GM20431 (cell line): ENCODE measurements around the gene SCGN.

ENCODE experiments used
- in situ Hi-C: fragments of 300-500 bp; cut with MseI, MboI; formaldehyde crosslinking; loops from one replicate; pipeline ENCODE4 v1.15.0; 2020; ENCODE audit warnings: low sequenced_read_pairs; ENCODE audit not compliant: unreplicated experiment

The SCGN gene

DNA sequence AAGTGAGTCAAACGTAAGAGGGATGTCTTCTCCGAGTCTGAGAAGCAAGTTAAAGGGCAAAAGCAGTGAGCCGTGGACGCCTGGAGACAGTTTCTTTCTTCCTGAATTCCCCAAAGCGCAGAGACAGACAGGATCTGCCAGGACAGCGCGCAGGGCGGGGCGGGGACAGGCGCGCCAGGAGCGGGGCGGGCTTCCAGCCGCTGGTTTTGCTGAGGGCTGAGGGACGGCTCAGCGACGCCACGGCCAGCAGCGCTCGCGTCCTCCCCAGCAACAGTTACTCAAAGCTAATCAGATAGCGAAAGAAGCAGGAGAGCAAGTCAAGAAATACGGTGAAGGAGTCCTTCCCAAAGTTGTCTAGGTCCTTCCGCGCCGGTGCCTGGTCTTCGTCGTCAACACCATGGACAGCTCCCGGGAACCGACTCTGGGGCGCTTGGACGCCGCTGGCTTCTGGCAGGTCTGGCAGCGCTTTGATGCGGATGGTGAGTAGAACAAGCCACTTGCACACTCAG is at the start of gene SCGN:
Gene SCGN (plus strand): TSS at position 209 of the 509 bp plus-strand sequence. CDS start 189 bp downstream, at position 398.
- in situ Hi-C loops: no loop called here

DNA sequence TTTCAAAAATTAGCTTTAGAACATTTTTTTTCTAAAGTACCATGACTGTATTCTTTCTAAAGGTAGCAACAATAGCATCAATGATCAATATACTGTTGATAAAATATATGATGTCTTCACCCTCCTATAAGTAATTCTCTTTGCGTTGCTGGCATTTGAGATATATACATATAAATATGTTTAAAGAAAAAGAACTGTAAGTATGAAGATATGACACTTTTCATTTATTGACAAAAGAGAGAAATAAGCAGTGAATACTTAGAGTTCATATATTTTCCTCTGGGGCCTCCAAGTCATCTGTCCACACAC is 49.4 kb upstream of the SCGN start:
- in situ Hi-C loops: no loop called here

DNA sequence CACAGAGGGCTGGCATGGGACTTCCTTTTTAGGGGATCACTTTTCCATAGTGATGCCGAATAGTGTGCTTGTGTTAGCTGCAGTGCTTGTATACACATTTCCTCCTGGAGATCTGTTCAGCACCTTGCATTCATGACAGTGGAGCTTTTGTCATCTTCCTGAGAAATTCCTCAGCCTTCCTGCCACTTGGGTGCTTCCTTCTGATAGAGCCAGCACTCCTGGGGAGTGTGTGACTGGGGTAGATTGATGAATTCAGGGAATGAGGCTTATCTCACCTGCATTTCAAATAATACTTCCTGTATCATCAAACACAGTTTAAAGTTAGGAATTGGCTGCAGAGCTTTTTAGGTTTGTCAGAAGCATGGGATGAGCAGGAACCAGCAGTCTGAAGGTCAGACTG is 48.8 kb upstream of the SCGN start:
- in situ Hi-C loops: no loop called here

- in situ Hi-C loops: no loop called here
These were observed 45.9 kb upstream of the SCGN start for GRCh38 chr6:25606151-25606550.

- in situ Hi-C loops: no loop called here
These were observed 43.3 kb upstream of the SCGN start for GRCh38 chr6:25608558-25609174.

GRCh38 chr6:25612666-25613065 is 39.3 kb upstream of the SCGN start:
- in situ Hi-C loops: no loop called here

- in situ Hi-C loops: no loop called here
These were observed 38.6 kb upstream of the SCGN start for GRCh38 chr6:25613415-25613814.

DNA sequence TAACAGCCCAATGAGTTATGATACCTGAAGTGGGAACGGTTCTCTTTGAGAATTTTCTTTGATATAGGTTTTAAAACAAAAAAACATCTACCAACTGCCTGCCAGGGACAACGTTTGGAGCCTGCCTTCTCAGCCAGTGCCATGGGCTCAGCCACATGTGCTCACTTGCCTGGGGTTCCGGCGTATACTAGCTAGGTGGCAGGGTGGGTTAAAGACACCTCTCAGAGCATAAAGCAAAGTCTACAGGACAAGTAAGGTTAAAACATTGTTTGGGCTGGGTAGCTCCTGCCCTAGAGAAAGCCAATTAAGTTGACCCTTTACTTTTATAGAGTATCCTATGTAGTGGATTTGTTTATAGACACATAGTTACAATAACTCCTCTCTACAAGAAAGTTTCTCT is 38.0 kb upstream of the SCGN start:
- in situ Hi-C loops: no loop called here

- in situ Hi-C loops: no loop called here
These were observed 36.5 kb upstream of the SCGN start for GRCh38 chr6:25615471-25615870.

DNA sequence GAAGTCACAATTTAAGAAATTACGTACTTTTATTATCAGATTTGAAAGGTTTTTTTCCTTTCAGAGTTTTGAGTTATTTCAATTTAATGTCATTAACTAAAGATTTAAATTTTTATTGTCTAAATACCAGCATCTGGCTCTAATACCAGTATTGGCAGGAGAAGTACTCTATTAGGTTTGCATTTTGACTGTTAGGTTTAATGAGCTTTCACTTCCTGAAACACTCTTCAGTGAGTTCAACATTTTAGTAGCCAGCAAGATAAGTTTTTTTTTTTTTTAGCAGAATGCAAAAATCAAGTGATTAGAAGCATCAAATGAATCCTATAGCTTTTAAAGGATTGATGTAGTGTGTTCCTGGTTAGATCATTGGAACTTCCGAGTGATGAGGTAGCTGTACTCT is 34.0 kb upstream of the SCGN start:
- in situ Hi-C loops: no loop called here

- in situ Hi-C loops: no loop called here
These were observed 32.8 kb upstream of the SCGN start for GRCh38 chr6:25619217-25619616.

GRCh38 chr6:25620391-25620790 is 31.6 kb upstream of the SCGN start:
- in situ Hi-C loops: no loop called here

GRCh38 chr6:25623065-25623464 is 28.9 kb upstream of the SCGN start:
- in situ Hi-C loops: no loop called here

DNA sequence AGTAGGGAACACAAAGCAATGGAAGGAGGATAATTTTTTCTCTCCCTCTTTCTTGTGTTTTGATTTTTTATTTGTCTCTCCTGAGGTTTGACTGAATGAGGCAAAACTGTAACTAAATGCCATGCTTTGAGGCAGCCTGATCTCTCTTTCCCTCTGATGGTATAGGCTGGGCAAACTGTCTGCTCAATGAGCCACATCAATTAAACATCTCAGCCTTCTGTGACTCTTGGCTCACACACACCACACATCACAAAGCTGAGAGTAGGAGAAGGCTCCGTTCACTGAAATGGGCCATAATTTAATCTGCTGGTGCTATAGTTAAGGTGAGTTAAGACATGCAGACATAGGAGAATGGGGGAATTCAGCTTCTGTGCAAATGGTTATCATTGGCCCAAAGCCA is 28.1 kb upstream of the SCGN start:
- in situ Hi-C loops: no loop called here

GRCh38 chr6:25627001-25627400 is 25.0 kb upstream of the SCGN start:
- in situ Hi-C loops: no loop called here

- in situ Hi-C loops: no loop called here
These were observed 23.4 kb upstream of the SCGN start for GRCh38 chr6:25628471-25629197.

DNA sequence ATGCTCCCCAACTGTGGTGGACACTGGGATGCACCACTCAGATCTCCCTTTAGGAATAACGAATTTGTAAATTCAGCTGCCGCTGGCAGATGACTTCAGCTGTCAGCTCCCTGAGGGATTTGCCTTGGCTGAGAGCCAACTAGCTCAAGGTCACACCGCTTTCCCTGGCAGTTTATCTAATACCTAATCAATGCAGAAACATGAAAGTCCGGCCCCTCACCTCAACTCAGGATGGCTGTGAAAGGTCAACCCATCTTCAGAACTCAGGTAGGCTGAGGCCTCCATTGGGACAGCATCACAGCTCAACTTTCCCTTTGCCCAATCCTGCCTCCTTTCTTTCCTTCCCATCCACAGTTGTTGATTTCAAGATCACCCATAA is 22.8 kb upstream of the SCGN start:
- in situ Hi-C loops: no loop called here

DNA sequence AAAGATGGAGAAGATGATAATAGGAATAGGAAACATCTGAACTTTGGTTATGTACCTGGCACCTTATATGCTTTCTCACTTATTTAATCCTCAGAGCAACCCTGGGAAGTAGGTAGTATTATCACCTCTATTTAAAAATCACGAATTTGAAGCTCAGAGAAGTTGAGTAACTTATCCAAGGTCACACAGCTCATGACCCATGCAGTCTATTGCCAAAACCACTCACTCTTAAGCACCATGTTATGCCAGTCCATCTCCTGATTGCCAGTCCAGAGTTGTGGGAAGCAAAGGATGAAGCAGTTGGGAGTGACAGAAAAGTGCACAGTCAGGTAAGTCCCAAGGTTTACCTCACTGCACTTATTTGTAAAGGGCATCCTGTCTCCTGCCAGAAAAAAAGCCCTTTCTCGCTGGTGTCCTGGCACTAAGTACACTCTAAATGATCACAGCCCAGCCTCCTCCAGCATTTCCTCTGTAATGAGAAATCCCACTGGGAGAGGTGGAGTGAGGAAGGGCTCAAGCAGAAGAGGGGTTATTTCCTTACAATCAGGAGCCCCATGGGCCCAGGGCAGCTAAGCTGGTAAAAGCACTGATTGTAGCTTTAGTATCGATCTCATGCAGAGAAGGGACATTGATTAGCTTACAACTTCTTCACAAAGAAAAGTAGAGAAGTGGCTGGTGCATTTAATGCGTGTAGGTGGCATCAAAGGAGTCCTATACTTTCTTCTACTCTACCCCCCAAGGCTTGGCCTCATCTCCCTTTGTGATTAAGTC is 21.3 kb upstream of the SCGN start:
- in situ Hi-C loops: no loop called here

- in situ Hi-C loops: no loop called here
These were observed 16.1 kb upstream of the SCGN start for GRCh38 chr6:25635886-25636317.

GRCh38 chr6:25637211-25637610 is 14.8 kb upstream of the SCGN start:
- in situ Hi-C loops: no loop called here

DNA sequence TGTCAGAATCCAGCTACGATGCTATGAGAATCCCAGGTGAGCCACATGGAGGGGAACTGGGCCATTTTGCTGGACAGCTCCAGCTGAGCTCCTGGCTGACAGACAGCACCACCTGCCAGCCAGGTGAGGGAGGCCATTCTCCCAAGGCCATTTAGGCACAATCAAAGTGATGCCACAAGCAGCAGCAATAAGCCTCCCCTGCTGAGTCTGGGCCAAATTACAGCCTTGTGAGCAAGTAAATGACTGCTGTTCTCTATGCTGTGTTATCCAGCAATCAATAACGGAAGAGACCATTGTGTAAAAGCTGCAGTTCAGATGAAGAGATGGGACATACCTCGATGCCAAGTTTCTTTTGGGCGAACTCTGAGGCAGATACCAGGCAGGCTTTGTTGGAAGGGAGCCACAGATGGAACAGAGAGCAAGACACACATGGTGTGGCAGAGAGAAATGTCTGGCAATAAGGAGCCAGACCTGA is 14.0 kb upstream of the SCGN start:
- in situ Hi-C loops: no loop called here
